Neural cell (in vitro differentiated cells): ENCODE results near the gene SLC5A5. TPM values are rescaled to one million over a fixed set of nuclear protein-coding genes. Genes with fewer than 3 reads are reported as not detected.

ENCODE experiments used
- H2AFZ ChIP-seq: fragments of 200-600, 300-800 bp; sonication (generic), shearing (Covaris generic); 2 replicates; pipeline ENCODE4 v1.6.0; 2014; ENCODE audit warnings: low read depth, mild to moderate bottlenecking, antibody characterized with exemption, low read length, moderate library complexity
- H3F3A ChIP-seq: fragments of 200-600 bp; shearing (Covaris generic); 2 replicates; pipeline ENCODE4 v1.6.1; 2016; ENCODE audit warnings: mild to moderate bottlenecking, moderate library complexity, mixed read lengths, antibody characterized with exemption, low read length; ENCODE audit not compliant: insufficient read depth, poor library complexity, severe bottlenecking
- H3K27ac ChIP-seq: fragments of 200-600, 300-800 bp; sonication (generic), shearing (Covaris generic); 2 replicates; pipeline ENCODE4 v1.5.1; 2014; ENCODE audit warnings: mild to moderate bottlenecking, low read length, moderate library complexity
- H3K27me3 ChIP-seq: fragments of 300-800, 200-600 bp; sonication (generic), shearing (Covaris generic); 2 replicates; pipeline ENCODE4 v1.6.0; 2014; ENCODE audit warnings: mild to moderate bottlenecking, low read depth, low read length, moderate library complexity; ENCODE audit not compliant: insufficient read depth
- H3K36me3 ChIP-seq: fragments of 300-800, 200-600 bp; sonication (generic), shearing (Covaris generic); 2 replicates; pipeline ENCODE4 v1.5.1; 2014; ENCODE audit warnings: mild to moderate bottlenecking, antibody characterized with exemption, low read length, moderate library complexity; ENCODE audit not compliant: insufficient read depth
- H3K4me2 ChIP-seq: fragments of 300-800, 200-600 bp; sonication (generic), shearing (Covaris generic); 2 replicates; pipeline ENCODE4 v1.6.0; 2014; ENCODE audit warnings: mild to moderate bottlenecking, low read length
- H3K4me3 ChIP-seq: fragments of 300-800, 200-600 bp; sonication (generic), shearing (Covaris generic); 2 replicates; pipeline ENCODE4 v1.5.1; 2014; ENCODE audit warnings: mild to moderate bottlenecking, low read length, moderate library complexity
- H3K79me2 ChIP-seq: fragments of 200-600 bp; shearing (Covaris generic); replicated peaks from 2 replicates; pipeline ENCODE4 v1.6.0; 2014; ENCODE audit warnings: mild to moderate bottlenecking, low read length, moderate library complexity; ENCODE audit not compliant: insufficient read depth
- H3K9ac ChIP-seq: fragments of 300-800, 200-600 bp; sonication (generic), shearing (Covaris generic); 2 replicates; pipeline ENCODE4 v1.6.1; 2016; ENCODE audit warnings: mild to moderate bottlenecking, low read length, mixed read lengths
- H3K9me2 ChIP-seq: fragments of 200-600 bp; shearing (Covaris generic); 2 replicates; pipeline ENCODE4 v1.6.1; 2016; ENCODE audit warnings: mild to moderate bottlenecking, low read length, mixed read lengths; ENCODE audit not compliant: insufficient read depth
- H3K9me3 ChIP-seq: fragments of 200-600, 300-800 bp; sonication (generic), shearing (Covaris generic); 2 replicates; pipeline ENCODE4 v1.6.1; 2016; ENCODE audit warnings: mild to moderate bottlenecking, mixed run types, low read length, moderate library complexity, mixed read lengths
- H4K20me1 ChIP-seq: fragments of 200-600 bp; shearing (Covaris generic); 2 replicates; pipeline ENCODE4 v1.6.1; 2016; ENCODE audit warnings: mild to moderate bottlenecking, mixed run types; ENCODE audit not compliant: insufficient read depth
- EP300 ChIP-seq: fragments of 450-650 bp; conservative IDR thresholded peaks from 2 replicates; pipeline ENCODE4 v1.6.1; 2014; ENCODE audit warnings: antibody characterized with exemption, mild to moderate bottlenecking, moderate library complexity; ENCODE audit not compliant: poor library complexity, severe bottlenecking
- EZH2 ChIP-seq: fragments of 200-600, 300-800 bp; shearing (Covaris generic), sonication (generic); IDR thresholded peaks from 2 replicates; pipeline ENCODE4 v1.6.1; 2014; ENCODE audit warnings: antibody characterized with exemption, low read length, borderline replicate concordance, mild to moderate bottlenecking; ENCODE audit not compliant: insufficient read depth, poor library complexity, severe bottlenecking
- MXI1 ChIP-seq: fragments of 450-650 bp; conservative IDR thresholded peaks from 2 replicates; pipeline ENCODE4 v1.6.1; 2014; ENCODE audit warnings: antibody characterized with exemption, mild to moderate bottlenecking; ENCODE audit not compliant: poor library complexity, severe bottlenecking
- POLR2AphosphoS5 ChIP-seq: IDR thresholded peaks from 2 replicates; pipeline ENCODE4 v1.6.1; 2012
- RAD21 ChIP-seq: fragments of 450-650 bp; conservative IDR thresholded peaks from 2 replicates; pipeline ENCODE4 v1.6.1; 2014; ENCODE audit warnings: antibody characterized with exemption, mild to moderate bottlenecking, moderate library complexity
- SMC3 ChIP-seq: fragments of 450-650 bp; conservative IDR thresholded peaks from 2 replicates; pipeline ENCODE4 v1.6.1; 2014; ENCODE audit warnings: antibody characterized with exemption, mild to moderate bottlenecking, moderate library complexity; ENCODE audit not compliant: poor library complexity
- TAF1 ChIP-seq: IDR thresholded peaks from 2 replicates; pipeline ENCODE4 v1.6.1; 2012; ENCODE audit warnings: low read depth
- polyA plus RNA-seq: library from polyadenylated mRNA; depleted of rRNA; stranded (reverse); fragments of >200 nt; gene quantifications from 2 replicates; pipeline ENCODE4 v1.2.3, GENCODE V29; 2014
- TF ChIP-seq, protein P1 (sequence below): IDR thresholded peaks from 2 replicates; pipeline ENCODE4 v1.6.1; 2012; ENCODE audit warnings: borderline replicate concordance
- TF ChIP-seq, protein P2 (sequence below): fragments of 450-650 bp; IDR thresholded peaks from 2 replicates; pipeline ENCODE4 v1.5.1; 2014; ENCODE audit warnings: antibody characterized with exemption, mild to moderate bottlenecking, moderate library complexity; ENCODE audit not compliant: poor library complexity, severe bottlenecking

SLC5A5 gene
- polyA plus RNA-seq, 1 donor from 2014 or later = not detected

DNA sequence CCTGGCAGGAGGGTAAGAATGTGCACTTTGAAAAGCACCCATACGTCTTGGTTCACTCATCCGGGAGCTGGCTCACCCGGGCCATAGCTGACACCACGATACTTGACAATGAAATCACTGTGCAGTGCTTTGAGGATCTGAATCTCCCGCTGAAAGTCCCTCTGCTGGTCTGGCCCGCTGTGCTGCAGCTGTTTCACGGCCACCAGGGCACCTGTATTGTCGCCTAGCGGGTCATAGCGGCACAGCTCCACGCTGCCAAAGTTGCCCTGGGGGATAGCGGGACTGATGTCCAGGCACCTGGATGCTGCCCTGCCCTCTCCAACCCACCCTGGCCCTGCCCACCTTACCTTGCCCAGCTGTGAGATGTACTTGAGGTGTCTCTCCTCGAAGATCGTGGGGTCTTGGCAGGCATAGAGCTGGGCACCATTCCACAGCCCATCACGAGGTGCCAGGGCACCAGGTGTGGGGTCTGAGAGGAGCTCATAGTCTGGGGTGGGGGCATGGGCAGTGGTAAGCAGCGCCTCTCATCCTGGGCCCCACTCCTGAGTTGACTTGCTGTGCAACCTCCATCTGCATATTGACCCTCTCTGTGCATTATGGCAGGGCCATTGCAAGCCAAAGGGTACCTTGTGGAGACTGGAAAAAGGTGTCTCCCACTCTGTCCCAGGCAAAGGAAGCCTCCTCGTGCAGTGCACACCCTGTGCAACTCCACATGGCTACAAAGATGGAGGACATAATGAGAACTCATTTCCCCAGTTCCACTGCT, 39.1 kb upstream of the SLC5A5 start:
- no peak overlapping the region for H3K4me2 ChIP-seq
- no peaks in the 10 kb centered on the region for H4K20me1 ChIP-seq
- H3K9ac ChIP-seq = no peak overlapping the region
- no peaks in the 10 kb centered on the region for H3K9me2 ChIP-seq
- H3K9me3 ChIP-seq = no peaks in the 10 kb centered on the region
- no peaks in the 10 kb centered on the region for H3K36me3 ChIP-seq
- H2AFZ ChIP-seq = no peak overlapping the region
- H3K27ac ChIP-seq = no peak overlapping the region
- H3K4me3 ChIP-seq = no peak overlapping the region
- TF ChIP-seq RAD21 = no peak
- TF ChIP-seq POLR2AphosphoS5 = no peak
- TF ChIP-seq, protein P1, sequence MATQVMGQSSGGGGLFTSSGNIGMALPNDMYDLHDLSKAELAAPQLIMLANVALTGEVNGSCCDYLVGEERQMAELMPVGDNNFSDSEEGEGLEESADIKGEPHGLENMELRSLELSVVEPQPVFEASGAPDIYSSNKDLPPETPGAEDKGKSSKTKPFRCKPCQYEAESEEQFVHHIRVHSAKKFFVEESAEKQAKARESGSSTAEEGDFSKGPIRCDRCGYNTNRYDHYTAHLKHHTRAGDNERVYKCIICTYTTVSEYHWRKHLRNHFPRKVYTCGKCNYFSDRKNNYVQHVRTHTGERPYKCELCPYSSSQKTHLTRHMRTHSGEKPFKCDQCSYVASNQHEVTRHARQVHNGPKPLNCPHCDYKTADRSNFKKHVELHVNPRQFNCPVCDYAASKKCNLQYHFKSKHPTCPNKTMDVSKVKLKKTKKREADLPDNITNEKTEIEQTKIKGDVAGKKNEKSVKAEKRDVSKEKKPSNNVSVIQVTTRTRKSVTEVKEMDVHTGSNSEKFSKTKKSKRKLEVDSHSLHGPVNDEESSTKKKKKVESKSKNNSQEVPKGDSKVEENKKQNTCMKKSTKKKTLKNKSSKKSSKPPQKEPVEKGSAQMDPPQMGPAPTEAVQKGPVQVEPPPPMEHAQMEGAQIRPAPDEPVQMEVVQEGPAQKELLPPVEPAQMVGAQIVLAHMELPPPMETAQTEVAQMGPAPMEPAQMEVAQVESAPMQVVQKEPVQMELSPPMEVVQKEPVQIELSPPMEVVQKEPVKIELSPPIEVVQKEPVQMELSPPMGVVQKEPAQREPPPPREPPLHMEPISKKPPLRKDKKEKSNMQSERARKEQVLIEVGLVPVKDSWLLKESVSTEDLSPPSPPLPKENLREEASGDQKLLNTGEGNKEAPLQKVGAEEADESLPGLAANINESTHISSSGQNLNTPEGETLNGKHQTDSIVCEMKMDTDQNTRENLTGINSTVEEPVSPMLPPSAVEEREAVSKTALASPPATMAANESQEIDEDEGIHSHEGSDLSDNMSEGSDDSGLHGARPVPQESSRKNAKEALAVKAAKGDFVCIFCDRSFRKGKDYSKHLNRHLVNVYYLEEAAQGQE = no peak
- TF ChIP-seq, protein P2, sequence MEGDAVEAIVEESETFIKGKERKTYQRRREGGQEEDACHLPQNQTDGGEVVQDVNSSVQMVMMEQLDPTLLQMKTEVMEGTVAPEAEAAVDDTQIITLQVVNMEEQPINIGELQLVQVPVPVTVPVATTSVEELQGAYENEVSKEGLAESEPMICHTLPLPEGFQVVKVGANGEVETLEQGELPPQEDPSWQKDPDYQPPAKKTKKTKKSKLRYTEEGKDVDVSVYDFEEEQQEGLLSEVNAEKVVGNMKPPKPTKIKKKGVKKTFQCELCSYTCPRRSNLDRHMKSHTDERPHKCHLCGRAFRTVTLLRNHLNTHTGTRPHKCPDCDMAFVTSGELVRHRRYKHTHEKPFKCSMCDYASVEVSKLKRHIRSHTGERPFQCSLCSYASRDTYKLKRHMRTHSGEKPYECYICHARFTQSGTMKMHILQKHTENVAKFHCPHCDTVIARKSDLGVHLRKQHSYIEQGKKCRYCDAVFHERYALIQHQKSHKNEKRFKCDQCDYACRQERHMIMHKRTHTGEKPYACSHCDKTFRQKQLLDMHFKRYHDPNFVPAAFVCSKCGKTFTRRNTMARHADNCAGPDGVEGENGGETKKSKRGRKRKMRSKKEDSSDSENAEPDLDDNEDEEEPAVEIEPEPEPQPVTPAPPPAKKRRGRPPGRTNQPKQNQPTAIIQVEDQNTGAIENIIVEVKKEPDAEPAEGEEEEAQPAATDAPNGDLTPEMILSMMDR = no peak
- no peak for TF ChIP-seq EZH2
- no peak for TF ChIP-seq EP300
- TF ChIP-seq MXI1 = no peak
- TF ChIP-seq SMC3 = no peak
- no peak for TF ChIP-seq TAF1
- no peaks in the 10 kb centered on the region for H3K79me2 ChIP-seq
- no peaks in the 10 kb centered on the region for H3K27me3 ChIP-seq
- H3F3A ChIP-seq = no peaks in the 10 kb centered on the region

DNA sequence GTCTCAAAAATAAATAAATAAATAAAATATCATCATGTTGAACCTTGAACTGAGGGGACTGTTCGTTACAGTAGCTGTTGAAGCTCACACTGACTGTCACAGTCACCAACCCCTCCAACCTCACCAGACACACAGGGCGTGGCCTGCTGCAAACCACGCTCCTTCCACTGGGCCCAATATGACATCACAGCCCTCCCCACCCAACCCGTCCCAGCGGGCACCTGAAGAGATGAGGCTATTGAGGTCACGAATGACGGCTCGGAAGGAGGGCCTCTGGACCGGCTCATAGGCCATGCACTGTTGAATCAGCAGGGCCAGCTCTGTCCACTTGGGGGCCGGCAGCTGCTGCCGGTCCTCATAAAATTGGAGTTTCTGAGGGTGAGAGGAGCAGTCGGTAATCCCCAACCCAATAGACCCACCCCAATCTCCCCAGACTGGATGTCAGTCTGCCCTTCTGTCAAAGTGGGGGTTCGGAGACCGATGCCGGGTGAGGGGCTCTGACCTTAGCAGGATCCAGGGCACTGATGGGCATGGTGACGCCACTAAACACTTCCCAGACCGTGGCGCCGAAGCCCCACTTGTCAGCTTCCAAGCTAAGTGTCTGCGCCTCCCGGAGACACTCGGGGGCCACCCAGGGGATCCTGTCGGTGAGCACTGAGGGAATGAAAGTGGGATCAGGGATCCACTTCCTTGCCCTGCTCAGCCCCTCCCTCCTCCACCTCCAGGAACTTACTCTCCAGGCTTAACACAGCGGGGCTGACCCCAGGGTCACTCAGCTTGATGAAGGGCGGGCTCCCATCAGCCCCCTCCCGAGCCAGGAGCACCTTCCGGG, 37.2 kb upstream of the SLC5A5 start:
- no peak overlapping the region for H3K4me3 ChIP-seq
- H3K4me2 ChIP-seq = no peak overlapping the region
- no peak overlapping the region for H2AFZ ChIP-seq
- H3K27me3 ChIP-seq = no peaks in the 10 kb centered on the region
- no peak overlapping the region for H3K27ac ChIP-seq
- TF ChIP-seq TAF1 (no peak), EZH2 (no peak), SMC3 (no peak), RAD21 (no peak), EP300 (no peak), POLR2AphosphoS5 (no peak), MXI1 (no peak)
- TF ChIP-seq, protein P1 = no peak
- TF ChIP-seq, protein P2 = no peak
- no peaks in the 10 kb centered on the region for H3K36me3 ChIP-seq
- H4K20me1 ChIP-seq = no peaks in the 10 kb centered on the region
- no peaks in the 10 kb centered on the region for H3K79me2 ChIP-seq
- H3K9me3 ChIP-seq = no peaks in the 10 kb centered on the region
- H3K9me2 ChIP-seq = no peaks in the 10 kb centered on the region
- H3F3A ChIP-seq = no peaks in the 10 kb centered on the region
- H3K9ac ChIP-seq = no peak overlapping the region
